SKM-1 (cell line): ENCODE data around the gene TMEM53.

Experiments used
- DNase-seq: peaks from one replicate; lab custom pipeline; 2025; ENCODE audit not compliant: unreplicated experiment; lab: John Stamatoyannopoulos, UW

Gene TMEM53

GRCh38 chr1:44698138-44698537, 23.9 kb upstream of the TMEM53 start:
- DNase-seq, result no peak

- DNase-seq, result no peak
Measured at GRCh38 chr1:44696789-44697345, 22.6 kb upstream of the TMEM53 start.

GRCh38 chr1:44696101-44696500, 21.8 kb upstream of the TMEM53 start:
- no peak for DNase-seq

GRCh38 chr1:44695671-44696070, 21.4 kb upstream of the TMEM53 start:
- no peak for DNase-seq

- no peak for DNase-seq
Measured at GRCh38 chr1:44694863-44695478, 20.7 kb upstream of the TMEM53 start.

GRCh38 chr1:44693900-44694299, 19.6 kb upstream of the TMEM53 start:
- no peak for DNase-seq

GRCh38 chr1:44693159-44693558, 18.9 kb upstream of the TMEM53 start:
- DNase-seq, result no peak

- no peak for DNase-seq
Measured at GRCh38 chr1:44689447-44689765, 15.1 kb upstream of the TMEM53 start.

- no peak for DNase-seq
Measured at GRCh38 chr1:44688760-44689446, 14.6 kb upstream of the TMEM53 start.

- DNase-seq, result no peak
Measured at GRCh38 chr1:44685881-44686280, 11.6 kb upstream of the TMEM53 start.

- no peak for DNase-seq
Measured at GRCh38 chr1:44685218-44685617, 10.9 kb upstream of the TMEM53 start.

- DNase-seq, result no peak
Measured at GRCh38 chr1:44684525-44684924, 10.2 kb upstream of the TMEM53 start.

GRCh38 chr1:44682883-44683265, 8.6 kb upstream of the TMEM53 start:
- DNase-seq, result no peak

- no peak for DNase-seq
Measured at GRCh38 chr1:44681905-44682882, 7.9 kb upstream of the TMEM53 start.

GRCh38 chr1:44679468-44679867, 5.2 kb upstream of the TMEM53 start:
- DNase-seq, result no peak

- no peak for DNase-seq
Measured at GRCh38 chr1:44678626-44679025, 4.3 kb upstream of the TMEM53 start.

- DNase-seq, result no peak
Measured at GRCh38 chr1:44678120-44678519, 3.8 kb upstream of the TMEM53 start.

- DNase-seq, result peak; percentile 10
Measured at GRCh38 chr1:44677201-44677766, 3.0 kb upstream of the TMEM53 start.

- DNase-seq, result peak; percentile 81
Measured at GRCh38 chr1:44676484-44677200, 2.4 kb upstream of the TMEM53 start.

GRCh38 chr1:44675186-44675585, 905 bp upstream of the TMEM53 start:
- DNase-seq, result no peak

GRCh38 chr1:44673675-44674112, 587 bp downstream of the TMEM53 start:
- no peak for DNase-seq
